ENCODE data around the gene PCDH9. TPM values are rescaled to one million over a fixed set of nuclear protein-coding genes. Genes with fewer than 3 reads are reported as not detected.

Gene PCDH9
- total and polyA plus RNA-seq, 10 of the 15 experiments (the other 5 are each of a cell fraction or from before 2014, with no cell fraction given) = 0.02 to 2.3 (median 0.05) TPM; not detected in 1

GRCh38 chr13:66992183-66992582 lies 238.0 kb downstream of the PCDH9 start:
- Histone ChIP-seq H2AFZ (ENCODE audit: control insufficient read depth, low read depth, low read length) (no peak overlapping the region), H3K79me2 (ENCODE audit: control insufficient read depth, insufficient read depth, low read length) (no peaks in the 10 kb centered on the region), H3K36me3 (ENCODE audit: control insufficient read depth in 2 of 2, insufficient read depth in 2 of 2, low read length in 1 of 2) (no peaks in the 10 kb centered on the region), H3K27me3 (replicated peaks in 1 of 2; ENCODE audit: control insufficient read depth in 2 of 2, insufficient read depth in 2 of 2, low read length in 1 of 2) (no peaks in the 10 kb centered on the region), H3K4me3 (no peak overlapping the region), H4K20me1 (ENCODE audit: control insufficient read depth, insufficient read depth) (no peaks in the 10 kb centered on the region), H3K9ac (ENCODE audit: control insufficient read depth, insufficient read depth, low read length) (no peak overlapping the region), H3K4me2 (ENCODE audit: control insufficient read depth, insufficient read depth) (no peak overlapping the region), H3K4me1 (ENCODE audit: control insufficient read depth, insufficient read depth, low read length) (no peaks in the 10 kb centered on the region), H3K27ac (ENCODE audit: control insufficient read depth, insufficient read depth) (no peak overlapping the region), H3K9me3 (replicated peaks; ENCODE audit: control insufficient read depth, insufficient read depth, low read length) (no peaks in the 10 kb centered on the region)
- ChIA-PET RAD21 (ENCODE audit: unreplicated experiment) (interaction anchor here (0.5 kb wide), 1 partner anchor 73 kb away, joined by 3 read pairs; no protein-coding TSS in a partner anchor), POLR2A (no interaction called here), SMC1A (ENCODE audit: uncharacterized antibody, unreplicated experiment) (no interaction called here), CTCF (interaction anchor here (0.6 to 2.9 kb wide), 3 partner anchors 18 to 1830 kb away, joined by 3 to 8 read pairs (median 4); no protein-coding TSS in a partner anchor)
- no peak for ATAC-seq
- DNase-seq (ENCODE audit: low read depth, low spot score) = no peak
- TF ChIP-seq YBX1 (IDR thresholded peaks at IDR 0.05) (no peak), GABPA (IDR thresholded peaks at IDR 0.05; ENCODE audit: low read depth) (no peak), NFYA (IDR thresholded peaks at IDR 0.05; ENCODE audit: borderline replicate concordance, low read depth, low read length) (no peak), ZNF687 (IDR thresholded peaks at IDR 0.05) (no peak), SREBF1 (IDR thresholded peaks at IDR 0.05; ENCODE audit: low read length) (no peak), SMAD1 (IDR thresholded peaks at IDR 0.05; ENCODE audit: low read depth, partially characterized antibody) (no peak), DPF2 (IDR thresholded peaks at IDR 0.05) (no peak), PAX8 (IDR thresholded peaks at IDR 0.05) (no peak), RELA (IDR thresholded peaks at IDR 0.05; ENCODE audit: borderline replicate concordance, partially characterized antibody) (no peak), SMARCA5 (IDR thresholded peaks at IDR 0.05) (no peak), TCF7 (IDR thresholded peaks at IDR 0.05; ENCODE audit: borderline replicate concordance) (no peak), SIX5 (IDR thresholded peaks at IDR 0.05; ENCODE audit: low read depth, low read length, severe bottlenecking) (no peak), CUX1 (IDR thresholded peaks at IDR 0.05; ENCODE audit: insufficient replicate concordance, low read depth, low read length) (no peak), STAT1 (conservative IDR thresholded peaks at IDR 0.05) (no peak), CBFB (IDR thresholded peaks at IDR 0.05; ENCODE audit: low read depth) (no peak), CHD2 (IDR thresholded peaks at IDR 0.05; ENCODE audit: borderline replicate concordance, low read depth, low read length) (no peak), FOS (IDR thresholded peaks at IDR 0.05; ENCODE audit: borderline replicate concordance, extremely low read depth, insufficient read length) (no peak)
- in situ Hi-C loops (cut with MboI) = no loop called here
- no peak for FAIRE-seq
- intact Hi-C loops (cut with micrococcal nuclease; ENCODE audit: unreplicated experiment) = no loop called here
- BruUV-seq (replicated peaks) = no TSS peak
- 3% methylated on average over 3 of the region's 3 CpGs for WGBS (ENCODE audit: insufficient coverage, insufficient replicate concordance, low lambda C conversion rate, missing lambda C conversion rate)
